Umbilical cord (tissue), 2 donors: Measurements from ENCODE around the gene ZNF469. TPM values are rescaled to one million over a fixed set of nuclear protein-coding genes. Genes with fewer than 3 reads are reported as not detected.
"Not testable (repeated sequence)": the region's sequence is repeated elsewhere in the genome, so short reads cannot be mapped to it uniquely, and the experiment has no call there.

Source experiments
- DNase-seq: peaks from one replicate; pipeline ENCODE4 v3.0.0-alpha.2; 2015; ENCODE audit warnings: low spot score
- total RNA-seq: library from RNA; depleted of rRNA; stranded (reverse); fragments of >200 nt; gene quantifications from one replicate; pipeline ENCODE4 v1.2.3, GENCODE V29; 2014; ENCODE audit warnings: low replicate concordance; ENCODE audit not compliant: insufficient read depth

The ZNF469 gene
- total RNA-seq, 1 donor from 2014 or later, result 5.3 TPM

DNA sequence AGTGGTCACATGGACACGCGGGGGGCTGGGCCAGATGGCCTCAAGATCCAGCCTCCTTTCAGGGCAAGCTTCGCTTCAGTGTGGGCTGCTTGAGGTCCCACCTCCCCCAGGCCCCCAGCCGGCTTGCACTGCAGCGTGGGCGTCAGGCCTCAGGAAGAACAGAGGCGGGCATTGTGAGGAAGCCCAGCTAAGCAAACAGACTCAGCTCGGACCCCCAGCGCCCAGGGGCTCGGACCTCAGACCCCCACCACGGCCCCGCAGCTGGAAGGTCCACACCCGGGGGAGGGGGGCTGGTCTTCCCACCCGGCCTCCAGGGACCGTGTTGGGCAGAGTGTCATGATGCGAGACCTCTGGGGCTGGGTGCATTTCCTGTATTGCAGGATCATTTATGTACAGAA is 24.7 kb upstream of the ZNF469 start:
- DNase-seq, result no peak

DNA sequence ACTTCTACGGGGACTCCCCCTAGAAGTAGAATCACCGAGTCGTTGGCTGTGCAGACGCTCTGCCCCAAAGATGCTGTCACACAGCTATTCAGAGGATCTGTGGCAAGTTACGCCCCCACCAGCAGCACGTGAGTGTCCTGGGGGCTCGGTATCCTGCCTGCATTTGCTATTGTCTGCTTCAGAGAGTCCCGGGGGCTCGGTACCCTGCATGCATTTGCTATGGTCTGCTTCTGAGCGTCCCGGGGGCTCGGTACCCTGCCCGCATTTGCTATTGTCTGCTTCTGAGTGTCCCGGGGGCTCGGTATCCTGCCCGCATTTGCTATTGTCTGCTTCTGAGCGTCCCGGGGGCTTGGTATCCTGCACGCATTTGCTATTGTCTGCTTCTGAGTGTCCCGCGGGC is 23.8 kb upstream of the ZNF469 start:
- DNase-seq, result no peak

DNA sequence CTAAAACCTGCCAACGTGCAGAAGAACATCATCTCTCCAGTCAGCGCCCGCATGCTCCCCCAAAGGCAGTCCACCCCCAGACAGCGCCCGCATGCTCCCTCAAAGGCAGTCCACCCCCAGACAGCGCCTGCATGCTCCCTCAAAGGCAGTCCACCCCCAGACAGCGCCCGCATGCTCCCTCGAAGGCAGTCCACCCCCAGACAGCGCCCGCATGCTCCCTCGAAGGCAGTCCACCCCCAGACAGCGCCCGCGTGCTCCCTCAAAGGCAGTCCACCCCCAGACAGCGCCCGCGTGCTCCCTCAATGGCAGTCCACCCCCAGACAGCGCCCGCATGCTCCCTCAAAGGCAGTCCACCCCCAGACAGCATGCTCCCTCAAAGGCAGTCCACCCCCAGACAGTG is 22.4 kb upstream of the ZNF469 start:
- DNase-seq, result not testable (repeated sequence)

DNA sequence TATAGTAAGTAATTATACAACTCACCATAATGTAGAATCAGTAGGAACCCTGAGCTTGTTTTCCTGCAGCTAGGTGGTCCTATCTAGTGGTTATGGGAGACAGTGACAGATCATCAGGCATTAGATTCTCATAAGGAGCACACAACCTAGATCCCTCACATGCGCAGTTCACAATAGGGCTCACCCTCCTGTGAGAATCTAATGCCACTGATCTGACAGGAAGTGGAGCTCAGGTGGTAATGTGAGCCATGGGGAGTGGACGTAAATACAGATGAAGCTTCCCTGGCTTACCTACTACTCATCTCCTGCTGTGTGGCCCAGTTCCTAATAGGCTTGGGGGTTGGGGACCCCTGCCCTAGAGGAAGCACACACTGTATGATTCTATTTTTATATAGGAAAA is 21.8 kb upstream of the ZNF469 start:
- no peak for DNase-seq

DNA sequence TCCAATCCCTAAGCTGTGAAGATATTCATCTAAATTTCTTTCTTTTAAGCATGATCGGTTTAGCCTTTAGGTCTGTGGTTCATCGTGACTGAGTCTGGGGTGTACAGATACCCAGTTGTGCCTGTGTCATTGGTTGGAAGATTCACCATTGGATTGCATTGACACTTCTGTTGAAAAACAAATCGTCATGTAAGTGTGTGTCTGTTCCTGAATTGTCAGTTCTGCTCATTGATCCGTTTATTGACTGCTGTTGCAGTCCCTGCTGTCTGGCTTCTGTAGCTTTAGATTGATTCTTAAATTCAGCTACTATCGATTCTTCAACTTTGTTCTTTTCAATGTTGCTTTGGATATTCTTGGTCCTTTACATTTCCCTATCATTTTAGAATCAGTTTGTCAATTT is 21.0 kb upstream of the ZNF469 start:
- no peak for DNase-seq

DNA sequence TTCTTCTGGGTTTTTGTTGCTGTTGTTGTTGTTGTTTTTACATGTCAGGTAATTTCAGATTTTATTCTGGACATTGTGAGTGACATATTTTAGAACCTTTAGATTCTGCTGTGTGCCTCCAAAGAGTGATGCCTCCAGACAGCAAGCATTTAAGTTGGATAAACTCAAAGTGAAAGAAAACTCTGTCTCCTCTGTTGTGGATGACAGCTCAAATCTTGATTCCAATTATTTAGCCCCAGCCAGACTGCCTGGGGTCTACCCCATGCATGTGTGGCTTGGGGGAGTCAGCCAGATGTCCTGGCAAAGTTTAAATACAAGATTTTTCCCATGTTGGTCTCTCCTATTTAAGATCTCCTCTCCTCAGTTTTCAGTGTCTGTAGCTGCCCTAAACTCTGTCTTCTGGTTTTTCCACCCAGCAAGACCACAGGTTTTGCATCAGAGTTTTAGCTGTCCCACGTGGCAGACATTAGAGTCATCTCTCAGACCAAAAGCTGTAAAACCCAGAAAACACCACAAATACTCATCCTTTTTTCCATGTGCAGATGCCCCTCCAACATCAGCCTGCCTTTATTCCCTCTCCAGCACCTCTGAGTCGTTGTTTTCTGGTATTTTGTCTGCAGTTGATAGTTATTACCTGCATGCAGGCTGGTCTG is 19.4 kb upstream of the ZNF469 start:
- DNase-seq, result no peak

DNA sequence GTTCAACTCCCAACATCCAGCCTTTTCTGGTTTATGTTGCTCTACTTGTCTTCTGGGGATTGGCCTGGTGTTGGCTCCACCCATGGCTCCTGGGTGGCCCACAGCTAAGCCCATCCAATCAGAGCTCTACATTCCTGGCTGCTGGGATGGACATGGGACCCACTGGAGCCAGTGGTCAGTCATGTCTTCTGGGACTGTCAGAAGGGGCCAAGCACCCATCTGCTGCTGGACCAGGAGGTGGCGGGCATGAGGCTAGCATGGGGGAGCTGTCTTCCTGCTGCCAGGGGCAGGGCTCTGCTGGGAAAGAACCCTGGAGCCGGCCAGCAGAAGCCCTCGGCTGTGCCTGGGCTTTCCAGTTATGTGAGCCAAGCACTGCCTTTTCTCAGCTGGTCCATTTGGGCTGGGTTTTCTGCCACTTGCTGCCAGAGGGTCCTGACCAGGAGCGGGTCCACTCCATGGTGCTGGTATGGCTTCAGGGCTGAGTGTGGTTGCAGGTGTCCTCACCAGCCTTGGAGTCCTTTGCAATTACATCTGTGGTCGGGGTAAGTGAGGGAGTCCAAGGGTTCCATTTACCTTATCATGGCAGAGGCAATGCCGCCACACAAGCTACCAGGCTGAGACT is 17.4 kb upstream of the ZNF469 start:
- DNase-seq, result no peak

DNA sequence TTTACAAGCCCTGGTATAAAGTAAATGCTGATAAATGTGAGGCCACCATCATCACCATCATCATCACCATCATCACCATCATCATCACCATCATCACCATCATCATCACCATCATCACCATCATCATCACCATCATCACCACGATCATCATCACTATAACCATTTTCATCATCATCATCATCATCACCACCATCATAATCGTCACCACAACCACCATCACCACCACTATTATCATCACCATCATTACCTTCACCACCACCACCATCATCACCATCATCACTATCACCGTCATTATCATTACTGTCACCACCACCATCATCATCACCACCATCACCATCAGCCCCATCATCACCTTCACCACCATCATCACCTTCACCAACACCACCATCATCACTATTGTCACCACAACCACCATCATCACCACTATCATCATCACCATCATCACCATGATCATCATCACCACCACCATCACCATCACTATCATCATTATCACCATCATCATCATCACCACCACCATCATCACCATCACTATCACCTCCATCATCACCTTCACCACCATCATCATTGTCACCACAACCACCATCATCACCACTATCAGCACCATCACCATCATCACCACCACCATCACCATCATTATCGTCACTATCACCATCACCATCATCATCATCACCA is 16.6 kb upstream of the ZNF469 start:
- DNase-seq, result no peak

DNA sequence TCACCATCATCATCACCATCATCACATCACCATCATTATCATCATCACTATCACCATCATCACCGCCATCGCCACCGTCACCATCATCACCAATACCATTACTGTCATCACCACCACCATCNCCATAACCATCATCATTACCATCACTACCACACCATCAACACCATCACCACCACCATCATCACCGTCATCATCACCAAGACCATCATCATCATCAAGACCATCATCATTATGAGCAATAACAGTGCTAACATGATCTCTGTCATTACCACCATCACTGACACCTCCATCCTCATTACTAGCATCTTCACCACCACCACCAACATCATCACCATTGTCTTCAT is 16.1 kb upstream of the ZNF469 start:
- no peak for DNase-seq

DNA sequence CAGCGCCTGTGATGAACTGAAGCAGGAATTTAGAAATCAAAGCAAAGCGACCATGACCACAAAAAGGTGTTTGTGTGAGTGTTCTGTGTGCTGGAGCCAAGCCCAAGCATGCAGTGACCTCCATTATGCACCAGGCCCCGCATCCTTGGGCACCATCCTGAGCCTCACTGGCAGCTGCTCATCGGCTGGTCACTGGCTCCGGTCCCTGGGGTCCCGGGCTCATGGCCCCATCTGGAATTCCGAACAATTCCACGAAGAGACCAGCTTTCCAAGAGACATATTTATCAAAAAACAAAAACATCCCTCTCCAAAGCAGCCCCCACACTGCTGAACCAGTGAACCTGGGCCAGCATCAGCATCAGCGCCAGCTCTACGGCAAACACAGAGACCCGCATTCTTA is 15.2 kb upstream of the ZNF469 start:
- no peak for DNase-seq

DNA sequence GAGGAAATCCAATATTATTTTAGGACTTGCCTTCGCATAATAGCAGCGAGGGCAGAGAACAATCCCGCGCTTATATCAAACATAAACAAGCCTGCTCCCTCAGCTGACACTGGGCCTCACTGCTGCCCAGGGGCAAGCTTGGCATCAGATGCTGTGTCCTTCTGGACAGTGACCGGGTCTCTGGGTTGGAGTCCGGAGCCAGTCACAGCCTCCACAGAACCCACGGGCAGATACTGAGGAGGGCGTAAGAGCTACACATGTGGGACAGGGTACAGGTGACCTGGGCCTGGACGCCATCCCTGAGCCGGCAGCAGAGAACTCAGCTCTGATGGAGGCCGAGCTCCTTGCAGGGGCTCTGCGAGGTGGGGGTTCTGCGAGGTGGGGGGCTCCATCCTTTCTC is 14.7 kb upstream of the ZNF469 start:
- DNase-seq, result no peak

DNA sequence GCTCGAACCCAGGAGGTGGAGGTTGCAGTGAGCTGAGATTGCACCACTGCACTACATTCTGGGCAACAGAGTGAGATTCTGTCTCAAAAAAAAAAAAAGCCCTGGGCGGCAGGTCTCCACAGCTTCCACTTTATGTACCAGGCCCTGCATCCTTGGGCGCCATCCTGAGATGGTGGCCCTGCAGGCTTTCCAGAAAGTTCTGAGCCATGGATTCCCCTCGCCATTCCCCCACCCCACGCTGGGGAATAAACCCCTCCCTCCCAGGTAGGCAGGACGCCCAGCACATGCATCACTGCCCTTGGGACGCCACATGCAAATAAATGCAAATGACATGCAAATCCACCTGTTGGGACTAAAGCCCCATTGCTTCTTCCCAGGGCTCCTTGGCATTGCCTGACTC is 13.8 kb upstream of the ZNF469 start:
- DNase-seq, result no peak

DNA sequence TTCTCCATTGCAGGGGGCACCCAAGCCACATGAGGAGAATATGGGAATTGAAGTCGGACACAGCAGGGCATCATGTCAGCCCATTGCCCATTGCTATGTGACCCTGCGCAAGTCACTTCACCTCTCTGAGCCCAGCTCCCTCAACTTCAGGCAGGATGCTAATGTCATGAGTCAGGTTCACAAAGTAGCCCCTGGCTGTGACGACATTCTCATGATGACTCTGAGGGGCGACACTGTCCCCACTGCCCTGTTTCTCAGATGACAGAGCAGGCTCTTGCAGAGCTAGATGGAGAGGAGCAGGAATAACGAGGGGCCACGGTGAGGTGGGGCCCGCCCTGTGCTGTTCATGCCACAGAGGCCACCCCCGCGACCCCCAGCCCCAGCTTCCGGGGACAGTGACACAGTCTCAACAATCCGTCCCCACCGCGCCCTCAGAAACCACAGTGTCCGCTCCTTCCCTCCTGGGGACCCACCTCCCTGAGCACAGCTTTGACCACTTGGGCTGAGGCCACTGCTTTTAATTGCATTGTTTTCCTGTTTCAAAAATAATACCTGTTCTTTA is 13.2 kb upstream of the ZNF469 start:
- DNase-seq, result no peak

DNA sequence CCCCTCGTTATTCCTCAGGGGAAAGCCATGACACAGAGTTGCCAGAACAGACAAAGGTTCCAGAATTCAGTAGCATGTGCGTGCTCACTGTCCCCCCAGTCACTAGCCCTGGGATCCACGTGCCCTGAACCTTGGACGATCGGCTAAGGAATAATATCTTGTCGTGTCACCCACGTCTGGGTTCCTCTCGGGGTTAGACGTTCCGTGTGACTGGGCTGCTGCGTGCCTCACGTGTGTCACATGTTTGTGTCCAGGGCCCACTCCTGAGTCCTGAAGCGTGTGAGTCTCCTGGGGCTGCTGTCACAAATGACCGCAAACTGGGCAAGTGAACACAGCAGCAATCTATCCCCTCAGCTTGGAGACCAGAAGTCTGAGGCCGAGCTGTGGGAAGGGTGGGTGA is 12.4 kb upstream of the ZNF469 start:
- DNase-seq, result no peak

DNA sequence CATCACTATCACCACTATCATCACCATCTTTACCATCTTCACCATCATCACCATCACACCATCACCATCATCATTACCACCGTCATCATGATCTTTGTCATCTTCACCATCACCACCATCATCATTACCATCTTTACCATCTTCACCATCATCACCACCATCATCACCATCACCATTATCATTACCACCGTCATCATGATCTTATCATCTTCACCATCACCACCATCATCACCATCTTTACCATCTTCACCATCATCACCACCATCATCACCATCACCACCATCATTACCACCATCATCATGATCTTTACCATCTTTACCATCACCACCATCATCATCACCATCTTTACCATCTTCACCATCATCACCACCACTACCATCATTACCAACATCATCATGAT is 10.2 kb upstream of the ZNF469 start:
- no peak for DNase-seq

DNA sequence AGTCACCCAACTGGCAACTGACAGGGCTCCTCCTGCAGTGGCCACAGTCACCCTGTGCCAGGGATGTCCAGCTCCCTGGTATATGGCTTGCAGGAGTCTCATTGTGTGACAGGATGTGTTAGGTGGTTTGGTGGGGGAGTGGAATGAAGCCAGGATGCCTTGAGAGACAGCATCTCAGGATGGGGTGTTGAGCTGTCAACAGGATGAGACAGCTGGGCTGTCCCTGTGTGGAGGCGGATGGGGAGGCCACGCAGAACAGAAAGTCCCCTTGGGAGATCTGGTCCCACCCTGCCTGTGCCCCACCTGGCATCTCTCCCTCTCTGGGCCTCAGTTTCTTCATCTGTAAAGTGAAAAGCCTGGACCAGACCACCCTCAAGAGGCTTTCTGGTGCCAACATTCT is 9.5 kb upstream of the ZNF469 start:
- no peak for DNase-seq

DNA sequence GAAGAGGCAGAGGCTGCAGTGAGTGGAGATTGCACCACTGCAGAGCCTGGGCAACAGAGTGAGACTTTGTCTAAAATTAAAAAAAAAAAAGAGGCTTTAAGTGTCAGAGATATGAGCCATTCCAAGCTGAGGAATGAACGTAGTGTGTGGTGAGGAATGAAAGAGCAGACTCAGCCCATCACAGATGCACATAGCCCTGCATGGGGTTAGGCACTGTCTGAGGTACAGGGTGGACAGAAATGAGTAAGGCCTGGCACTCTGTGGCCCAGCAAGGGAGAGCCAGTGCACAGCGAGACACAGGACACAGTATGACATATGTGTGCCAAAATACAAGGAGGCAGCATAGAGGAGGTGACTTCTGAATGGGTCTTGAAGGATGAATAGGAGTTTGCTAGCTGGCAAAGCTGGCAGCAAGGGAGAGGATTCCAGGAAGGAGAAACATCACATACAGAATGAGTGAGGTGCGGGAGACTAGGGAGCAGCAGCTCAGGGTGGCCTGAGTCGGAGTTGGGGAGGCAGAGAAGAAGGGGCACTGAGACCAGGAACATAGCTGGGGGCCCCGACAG is 8.7 kb upstream of the ZNF469 start:
- no peak for DNase-seq

DNA sequence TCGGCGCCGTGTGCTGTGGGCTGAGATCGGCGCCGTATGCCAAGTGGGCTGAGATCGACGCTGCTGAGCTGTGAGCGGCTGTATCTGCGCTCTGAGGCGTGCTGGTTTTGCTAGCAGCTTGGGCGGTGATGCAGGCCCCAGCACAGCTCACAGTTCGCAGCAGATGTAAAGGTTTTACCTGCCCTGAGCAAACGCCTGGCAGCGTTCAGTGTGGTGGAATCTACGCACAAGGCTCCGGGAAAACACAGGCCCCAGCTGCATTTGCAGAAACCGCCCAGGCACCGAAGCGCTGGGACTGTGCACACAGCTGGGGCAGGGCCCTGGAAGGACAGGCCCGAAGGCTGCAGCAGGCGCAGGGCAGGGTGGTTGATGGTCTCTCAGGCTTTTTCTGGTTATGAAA is 8.0 kb upstream of the ZNF469 start:
- DNase-seq, result no peak

DNA sequence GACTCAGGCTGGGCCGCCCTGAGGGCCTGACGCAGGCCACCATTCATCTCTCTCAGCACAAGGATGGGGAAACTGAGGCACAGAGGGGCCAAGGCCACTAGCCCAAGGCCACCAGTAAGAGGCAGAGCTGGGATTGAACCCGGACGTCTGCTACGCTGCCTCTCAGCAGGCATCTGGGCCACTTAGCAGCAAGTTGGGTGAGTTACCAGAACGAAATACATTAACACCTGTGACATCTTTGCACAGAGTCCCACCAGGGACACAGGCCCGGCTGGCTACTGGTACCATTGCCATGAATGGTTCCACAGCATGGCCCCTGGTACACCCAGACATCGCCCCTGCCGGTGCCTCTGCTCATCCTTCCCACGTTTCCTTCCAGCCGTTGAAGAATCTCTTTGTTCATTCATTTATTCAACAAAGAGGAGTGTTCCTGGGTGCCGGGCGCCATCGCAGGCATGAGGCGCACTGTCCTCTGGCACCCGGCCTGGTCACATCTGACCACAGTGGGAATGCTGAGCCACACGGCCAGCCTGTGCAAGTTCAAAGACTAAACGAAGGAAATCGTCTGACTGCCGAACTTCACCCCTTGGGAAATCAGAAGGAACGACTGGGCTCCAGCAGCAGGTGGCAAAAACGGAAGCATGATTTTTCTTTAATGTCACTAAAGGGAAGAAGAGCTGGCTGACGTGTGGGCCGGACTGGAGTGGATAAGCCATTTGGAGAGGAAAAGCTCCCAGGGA is 7.4 kb upstream of the ZNF469 start:
- no peak for DNase-seq

DNA sequence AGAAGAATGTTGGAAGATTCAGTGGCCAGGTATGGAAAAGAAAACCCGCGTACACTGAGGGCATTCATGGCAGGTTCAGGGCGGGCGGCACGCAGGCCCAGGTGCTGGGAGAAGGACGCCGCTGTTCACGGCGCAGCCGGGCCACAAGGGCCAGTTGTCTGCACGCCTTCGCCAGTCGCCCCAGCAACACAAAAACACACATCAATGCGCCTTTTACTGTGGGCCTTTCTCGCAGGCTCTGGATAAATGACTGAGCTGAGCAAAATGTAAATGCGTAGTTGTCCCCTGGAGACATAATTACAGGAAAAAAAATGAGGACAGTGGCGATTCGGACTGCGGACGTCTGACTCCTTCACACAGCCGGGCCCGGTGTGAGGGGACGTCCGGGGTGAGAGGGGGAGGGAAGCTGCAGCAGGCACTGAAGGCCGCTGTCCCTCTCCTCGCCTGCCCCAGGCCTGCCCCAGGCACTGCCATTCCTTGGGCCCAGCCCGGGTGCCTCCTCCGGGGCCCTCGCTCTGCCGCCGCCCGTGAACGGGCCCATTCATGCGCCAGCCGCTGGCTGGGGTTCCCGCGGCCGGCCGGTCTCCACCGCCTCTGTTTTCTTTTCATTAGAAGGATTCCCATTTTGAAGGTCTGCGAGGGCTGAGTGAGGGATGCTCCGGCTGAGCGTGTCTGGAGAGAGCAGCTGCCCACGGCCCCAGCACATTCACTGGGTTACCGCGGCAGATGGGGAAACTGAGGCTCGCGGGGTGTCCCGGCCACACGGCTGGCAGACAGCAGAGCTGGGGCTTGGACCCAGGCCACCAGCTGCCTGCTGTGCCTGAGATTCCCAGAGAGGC is 6.5 kb upstream of the ZNF469 start:
- no peak for DNase-seq
